Neural crest cell (in vitro differentiated cells): ENCODE data around the gene ZFYVE19. TPM values are rescaled to one million over a fixed set of nuclear protein-coding genes. Genes with fewer than 3 reads are reported as not detected.

ENCODE experiments used
- DNase-seq: peaks from one replicate; pipeline ENCODE4 v3.0.0; 2021; ENCODE audit warnings: low read depth, mixed read lengths, low spot score
- H3K27ac Mint-ChIP-seq: one replicate; pipeline ENCODE4 v1.8.0; 2021; ENCODE audit warnings: mild to moderate bottlenecking, mixed read lengths; ENCODE audit not compliant: unreplicated experiment
- H3K27me3 Mint-ChIP-seq: 2 replicates; pipeline ENCODE4 v1.8.0; 2021; ENCODE audit warnings: low read depth, mild to moderate bottlenecking, mixed read lengths
- H3K36me3 Mint-ChIP-seq: 2 replicates; pipeline ENCODE4 v1.8.0; 2021; ENCODE audit warnings: low read depth, mild to moderate bottlenecking, mixed read lengths
- H3K4me1 Mint-ChIP-seq: 2 replicates; pipeline ENCODE4 v1.8.0; 2021; ENCODE audit warnings: mixed read lengths
- H3K4me3 Mint-ChIP-seq: one replicate; pipeline ENCODE4 v1.8.0; 2021; ENCODE audit warnings: mild to moderate bottlenecking, mixed read lengths
- H3K9me3 Mint-ChIP-seq: 2 replicates; pipeline ENCODE4 v1.8.0; 2021; ENCODE audit warnings: mixed read lengths
- CTCF ChIP-seq: fragments of 200-600 bp; sonication (generic); conservative IDR thresholded peaks from 2 replicates; pipeline ENCODE4 v1.5.0; 2021; ENCODE audit warnings: antibody characterized with exemption, mild to moderate bottlenecking
- total RNA-seq: library from RNA; stranded (reverse); gene quantifications from 2 replicates; pipeline ENCODE4 v1.2.1, GENCODE V29; 2021

ZFYVE19 gene
- total RNA-seq, 1 donor from 2014 or later: 24.2 TPM

DNA sequence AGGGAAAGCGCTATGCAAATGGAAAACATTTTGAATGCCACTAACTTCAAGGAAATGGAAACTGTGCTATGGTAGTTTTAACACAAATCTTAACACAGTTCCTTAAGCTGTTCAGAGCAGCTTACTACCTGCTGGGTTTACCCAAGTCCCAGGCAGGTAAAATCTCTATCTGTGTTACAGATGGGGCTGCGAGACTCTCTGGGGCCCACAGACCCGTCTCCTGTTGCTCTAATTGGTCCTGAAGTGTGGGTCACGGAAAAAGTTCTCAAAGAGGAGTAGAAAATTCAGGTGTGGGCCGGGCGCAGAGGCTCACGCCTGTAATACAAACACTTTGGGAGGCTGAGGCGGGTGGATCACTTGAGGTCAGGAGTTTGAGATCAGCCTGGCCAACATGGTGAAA is 16.9 kb upstream of the ZFYVE19 start:
- peaks cover 3% of the 10 kb centered on the region for H3K4me1 Mint-ChIP-seq

DNA sequence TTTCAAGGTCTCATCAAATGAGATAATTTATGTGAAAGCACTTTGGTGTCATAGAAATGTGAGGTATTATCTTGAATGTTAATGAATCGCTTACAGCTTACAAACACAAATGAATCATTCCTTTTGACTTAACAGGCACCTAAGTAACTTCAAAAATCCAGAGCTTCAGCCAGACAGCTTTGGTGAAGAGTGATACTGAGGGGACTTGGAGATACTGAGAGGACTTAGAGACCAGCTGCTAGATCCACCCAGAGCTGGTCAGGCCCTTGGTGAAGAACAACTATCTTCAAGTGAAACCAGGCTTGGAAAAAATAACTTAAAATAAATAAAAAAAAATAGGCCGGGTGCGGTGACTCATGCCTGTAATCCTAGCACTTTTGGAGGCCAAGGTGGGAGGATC is 16.2 kb upstream of the ZFYVE19 start:
- H3K36me3 Mint-ChIP-seq: peaks cover 2% of the 10 kb centered on the region
- no peak overlapping the region for H3K4me3 Mint-ChIP-seq
- no peak for TF ChIP-seq CTCF
- DNase-seq: no peak
- H3K27ac Mint-ChIP-seq: no peak overlapping the region
- peaks cover 3% of the 10 kb centered on the region for H3K4me1 Mint-ChIP-seq
- no peaks in the 10 kb centered on the region for H3K27me3 Mint-ChIP-seq
- no peaks in the 10 kb centered on the region for H3K9me3 Mint-ChIP-seq

More for the DNA sequence above, 16.9 kb upstream of the ZFYVE19 start:
- no peak overlapping the region for H3K27ac Mint-ChIP-seq
- H3K4me3 Mint-ChIP-seq: no peak overlapping the region
- no peak for TF ChIP-seq CTCF
- DNase-seq: no peak
- H3K9me3 Mint-ChIP-seq: no peaks in the 10 kb centered on the region
- no peaks in the 10 kb centered on the region for H3K27me3 Mint-ChIP-seq
- H3K36me3 Mint-ChIP-seq: peaks cover 2% of the 10 kb centered on the region

DNA sequence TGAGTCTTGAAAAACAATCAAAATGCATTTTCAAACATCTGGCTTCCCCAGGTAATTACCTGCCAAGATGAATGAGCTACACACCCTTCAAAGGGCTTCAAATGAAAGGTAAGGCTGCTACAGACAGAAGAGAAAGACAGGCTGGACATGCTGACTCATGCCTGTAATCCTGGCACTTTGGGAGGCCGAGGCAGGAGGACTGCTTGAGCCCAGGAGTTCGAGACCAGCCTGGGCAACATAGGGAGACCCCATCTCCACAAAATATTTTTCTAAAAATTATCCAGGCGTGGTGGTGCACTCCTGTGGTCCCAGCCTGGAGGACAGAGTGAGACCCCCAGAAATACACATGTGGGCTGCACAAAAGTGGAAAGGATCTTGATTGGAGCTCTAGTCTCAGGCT is 14.5 kb upstream of the ZFYVE19 start:
- no peak overlapping the region for H3K27ac Mint-ChIP-seq
- no peaks in the 10 kb centered on the region for H3K9me3 Mint-ChIP-seq
- no peak overlapping the region for H3K4me3 Mint-ChIP-seq
- peaks cover 8% of the 10 kb centered on the region for H3K4me1 Mint-ChIP-seq
- no peaks in the 10 kb centered on the region for H3K27me3 Mint-ChIP-seq
- no peak for DNase-seq
- TF ChIP-seq CTCF: no peak
- peaks cover 2% of the 10 kb centered on the region for H3K36me3 Mint-ChIP-seq

GRCh38 chr15:40793216-40793989 is 13.5 kb upstream of the ZFYVE19 start:
- Mint-ChIP-seq H3K36me3 (peaks cover 2% of the 10 kb centered on the region), H3K4me1 (peaks cover 14% of the 10 kb centered on the region), H3K27me3 (no peaks in the 10 kb centered on the region), H3K27ac (no peak overlapping the region), H3K4me3 (no peak overlapping the region), H3K9me3 (no peaks in the 10 kb centered on the region)
- TF ChIP-seq CTCF: no peak
- DNase-seq: no peak

DNA sequence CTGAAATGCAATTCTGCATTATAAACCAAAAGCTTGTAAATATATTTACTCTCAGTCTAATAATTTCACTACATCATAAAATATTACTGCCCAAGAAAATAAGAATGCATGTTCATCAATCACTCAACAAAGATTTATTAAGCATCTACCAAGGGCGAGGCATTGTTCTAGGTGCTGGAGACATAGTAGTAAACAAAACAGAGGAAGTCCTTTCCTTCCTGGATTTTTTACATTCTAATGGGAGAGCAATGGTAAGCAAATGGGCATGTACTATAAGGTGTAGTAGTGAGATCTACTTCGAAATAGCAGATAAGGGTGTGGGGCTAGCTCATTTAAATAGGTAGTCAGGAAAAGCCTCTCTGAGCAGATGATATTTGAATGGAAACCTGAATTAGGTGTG is 10.8 kb upstream of the ZFYVE19 start:
- Mint-ChIP-seq H3K9me3 (no peaks in the 10 kb centered on the region), H3K27me3 (no peaks in the 10 kb centered on the region), H3K27ac (peak overlapping the region; percentile 41), H3K4me1 (peaks cover 25% of the 10 kb centered on the region), H3K36me3 (peaks cover 2% of the 10 kb centered on the region), H3K4me3 (no peak overlapping the region)
- no peak for TF ChIP-seq CTCF
- DNase-seq: no peak
